T-helper 17 cell (primary cell): ENCODE results near the gene IFRD2. TPM values are rescaled to one million over a fixed set of nuclear protein-coding genes. Genes with fewer than 3 reads are reported as not detected.
"Not testable (repeated sequence)": the region's sequence is repeated elsewhere in the genome, so short reads cannot be mapped to it uniquely, and the experiment has no call there.

Experiments
- ATAC-seq: fragments of 150-1000 bp; cut with Tn5 transposase; 2 replicates; pipeline ENCODE4 v1.10.0; 2021; ENCODE audit warnings: mild to moderate bottlenecking, moderate library complexity
- DNase-seq, 3 donors: peaks; one replicate each; pipeline versions ENCODE4 v3.0.0 to v3.0.0-alpha.2; 2020 to 2021
- H3K9me3 ChIP-seq: one replicate; pipeline ENCODE4 v1.7.0; 2013; ENCODE audit warnings: low read length, mild to moderate bottlenecking; ENCODE audit not compliant: control insufficient read depth, poor library complexity, severe bottlenecking
- H3K27ac Mint-ChIP-seq: one replicate; pipeline ENCODE4 v1.8.0; 2022; ENCODE audit warnings: mild to moderate bottlenecking, moderate library complexity, mixed read lengths
- H3K27me3 Mint-ChIP-seq: one replicate; pipeline ENCODE4 v1.8.0; 2022; ENCODE audit warnings: mixed read lengths
- H3K36me3 Mint-ChIP-seq: one replicate; pipeline ENCODE4 v1.8.0; 2022; ENCODE audit warnings: low read depth, mixed read lengths
- H3K4me1 Mint-ChIP-seq: one replicate; pipeline ENCODE4 v1.8.0; 2022; ENCODE audit warnings: mild to moderate bottlenecking, mixed read lengths
- H3K4me3 Mint-ChIP-seq: one replicate; pipeline ENCODE4 v1.8.0; 2022; ENCODE audit warnings: mild to moderate bottlenecking, moderate library complexity, mixed read lengths
- total RNA-seq, 4 donors: library from RNA in 2 of 4; stranded (reverse) in 2 of 4; gene quantifications; one replicate each; pipeline ENCODE4 v1.2.3 and lab custom pipeline; 2022 to 2026

Gene IFRD2
- total RNA-seq, 2 donors from 2014 or later: 46.7 to 49.2 TPM

- Mint-ChIP-seq H3K27ac (no peak overlapping the region), H3K27me3 (peaks cover 25% of the 10 kb centered on the region), H3K4me3 (no peak overlapping the region), H3K4me1 (peaks cover 14% of the 10 kb centered on the region), H3K36me3 (peaks cover 5% of the 10 kb centered on the region)
- no peaks in the 10 kb centered on the region for H3K9me3 ChIP-seq
- DNase-seq: no peak
- no peak for ATAC-seq
These were observed 13.9 kb downstream of the IFRD2 start for GRCh38 chr3:50278123-50278879.

DNA sequence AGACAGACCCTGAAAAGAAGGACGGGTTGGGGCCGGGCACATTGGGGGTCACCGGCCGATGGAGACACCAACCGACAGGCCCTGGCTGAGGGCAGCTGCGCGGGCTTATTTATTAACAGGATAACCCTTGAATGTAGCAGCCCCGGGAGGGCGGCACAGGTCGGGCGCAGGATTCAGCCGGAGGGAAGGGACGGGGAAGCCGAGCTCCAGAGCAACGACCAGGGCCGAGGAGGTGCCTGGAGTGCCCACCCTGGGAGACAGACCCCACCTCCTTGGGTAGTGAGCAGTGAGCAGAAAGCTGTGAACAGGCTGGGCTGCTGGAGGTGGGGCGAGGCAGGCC lies 15.5 kb downstream of the IFRD2 start:
- Mint-ChIP-seq H3K27me3 (peaks cover 30% of the 10 kb centered on the region), H3K36me3 (peaks cover 8% of the 10 kb centered on the region), H3K4me3 (no peak overlapping the region), H3K4me1 (peaks cover 19% of the 10 kb centered on the region), H3K27ac (peak overlapping the region; percentile 49)
- no peak for DNase-seq
- no peaks in the 10 kb centered on the region for H3K9me3 ChIP-seq
- no peak for ATAC-seq

DNA sequence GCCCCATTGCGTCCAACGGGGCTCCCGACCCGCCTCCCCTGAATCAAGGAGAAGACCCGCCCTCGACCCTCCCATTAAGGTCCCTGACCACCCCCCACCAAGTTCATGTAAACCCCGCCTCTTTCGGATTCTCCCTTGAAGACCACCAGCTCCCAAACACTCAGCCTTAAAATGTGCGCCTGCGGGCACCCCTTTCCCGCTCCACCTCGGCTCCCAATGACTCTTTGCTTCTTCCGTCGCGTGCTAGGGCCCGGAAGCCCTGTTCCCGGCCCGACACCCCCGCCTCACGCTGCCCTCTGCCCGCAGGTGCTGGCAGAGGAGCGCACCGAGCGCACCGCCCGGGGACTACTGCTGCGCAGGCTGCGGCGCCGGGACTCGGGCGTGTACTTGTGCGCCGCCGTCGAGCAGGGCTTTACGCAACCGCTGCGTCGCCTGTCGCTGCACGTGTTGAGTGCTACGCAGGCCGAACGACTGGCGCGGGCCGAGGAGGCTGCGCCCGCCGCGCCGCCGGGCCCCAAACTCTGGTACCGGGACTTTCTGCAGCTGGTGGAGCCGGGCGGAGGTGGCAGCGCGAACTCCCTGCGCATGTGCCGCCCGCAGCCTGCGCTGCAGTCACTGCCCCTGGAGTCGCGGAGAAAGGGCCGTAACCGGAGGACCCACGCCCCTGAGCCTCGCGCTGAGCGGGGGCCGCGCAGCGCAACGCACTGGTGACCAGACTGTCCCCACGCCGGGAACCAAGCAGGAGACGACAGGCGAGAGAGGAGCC lies 16.1 kb downstream of the IFRD2 start:
- peak; percentile 47 for ATAC-seq
- Mint-ChIP-seq H3K27me3 (peaks cover 30% of the 10 kb centered on the region), H3K4me1 (peaks cover 21% of the 10 kb centered on the region), H3K4me3 (peak overlapping the region; percentile 78), H3K27ac (peak overlapping the region; percentile 49), H3K36me3 (peaks cover 8% of the 10 kb centered on the region)
- DNase-seq: no peak
- H3K9me3 ChIP-seq: no peaks in the 10 kb centered on the region

DNA sequence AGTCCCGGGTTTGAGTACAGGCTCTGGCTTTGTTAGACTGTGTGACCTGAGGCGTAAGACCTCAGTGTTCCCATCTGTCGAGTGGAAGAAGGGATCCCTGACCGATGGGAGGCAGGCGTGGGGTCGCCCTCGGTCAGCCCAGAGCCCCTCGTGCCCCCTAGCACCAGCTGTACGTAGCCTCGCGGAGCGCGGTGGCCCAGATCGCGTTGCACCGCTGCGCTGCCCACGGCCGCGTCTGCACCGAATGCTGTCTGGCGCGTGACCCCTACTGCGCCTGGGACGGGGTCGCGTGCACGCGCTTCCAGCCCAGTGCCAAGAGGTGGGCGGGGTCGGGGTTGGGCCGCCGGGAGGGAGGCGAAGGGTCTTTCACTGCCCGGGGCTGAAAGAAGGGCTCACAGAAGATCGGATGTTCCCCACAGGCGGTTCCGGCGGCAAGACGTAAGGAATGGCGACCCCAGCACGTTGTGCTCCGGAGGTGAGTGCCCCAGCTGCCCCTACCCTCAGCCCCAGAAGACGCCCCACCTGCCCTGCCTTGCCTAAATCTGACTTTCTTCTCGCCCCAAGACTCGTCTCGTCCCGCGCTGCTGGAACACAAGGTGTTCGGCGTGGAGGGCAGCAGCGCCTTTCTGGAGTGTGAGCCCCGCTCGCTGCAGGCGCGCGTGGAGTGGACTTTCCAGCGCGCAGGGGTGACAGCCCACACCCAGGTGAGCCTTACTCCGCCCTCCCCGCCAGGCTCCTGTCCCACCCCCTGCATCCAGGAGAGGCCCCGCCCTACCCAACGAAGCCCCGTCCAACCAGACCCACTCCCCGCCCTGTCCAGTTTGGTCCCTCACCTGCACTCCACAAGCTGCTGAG lies 16.9 kb downstream of the IFRD2 start:
- Mint-ChIP-seq H3K27ac (peak overlapping the region; percentile 90), H3K4me3 (peak overlapping the region; percentile 70), H3K4me1 (peaks cover 21% of the 10 kb centered on the region), H3K36me3 (peaks cover 8% of the 10 kb centered on the region), H3K27me3 (peaks cover 30% of the 10 kb centered on the region)
- DNase-seq: no peak
- H3K9me3 ChIP-seq: no peaks in the 10 kb centered on the region
- no peak for ATAC-seq

- peak; percentile 50 for ATAC-seq
- Mint-ChIP-seq H3K4me3 (peak overlapping the region; percentile 82), H3K27ac (peak overlapping the region; percentile 90), H3K27me3 (peaks cover 30% of the 10 kb centered on the region), H3K4me1 (peaks cover 21% of the 10 kb centered on the region), H3K36me3 (peaks cover 8% of the 10 kb centered on the region)
- DNase-seq: peak; percentile 51 to 60 (median 55)
- no peaks in the 10 kb centered on the region for H3K9me3 ChIP-seq
These were observed 17.7 kb downstream of the IFRD2 start for GRCh38 chr3:50274371-50275104.

DNA sequence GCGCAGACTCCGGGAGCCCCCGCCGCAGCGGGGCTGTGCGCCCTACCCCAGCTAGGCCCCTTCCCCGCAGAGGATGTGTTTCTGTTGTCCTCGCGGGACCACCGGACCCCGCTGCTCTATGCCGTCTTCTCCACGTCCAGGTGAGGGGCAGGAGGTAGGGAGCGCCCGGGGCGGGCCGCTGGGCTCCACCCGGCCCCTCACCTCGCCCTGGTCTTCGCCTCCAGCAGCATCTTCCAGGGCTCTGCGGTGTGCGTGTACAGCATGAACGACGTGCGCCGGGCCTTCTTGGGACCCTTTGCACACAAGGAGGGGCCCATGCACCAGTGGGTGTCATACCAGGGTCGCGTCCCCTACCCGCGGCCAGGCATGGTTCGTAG lies 18.6 kb downstream of the IFRD2 start:
- Mint-ChIP-seq H3K27me3 (peaks cover 30% of the 10 kb centered on the region), H3K27ac (peak overlapping the region; percentile 90), H3K4me1 (peaks cover 21% of the 10 kb centered on the region), H3K36me3 (peaks cover 8% of the 10 kb centered on the region), H3K4me3 (no peak overlapping the region)
- no peaks in the 10 kb centered on the region for H3K9me3 ChIP-seq
- DNase-seq (no peak), ATAC-seq (no peak)

DNA sequence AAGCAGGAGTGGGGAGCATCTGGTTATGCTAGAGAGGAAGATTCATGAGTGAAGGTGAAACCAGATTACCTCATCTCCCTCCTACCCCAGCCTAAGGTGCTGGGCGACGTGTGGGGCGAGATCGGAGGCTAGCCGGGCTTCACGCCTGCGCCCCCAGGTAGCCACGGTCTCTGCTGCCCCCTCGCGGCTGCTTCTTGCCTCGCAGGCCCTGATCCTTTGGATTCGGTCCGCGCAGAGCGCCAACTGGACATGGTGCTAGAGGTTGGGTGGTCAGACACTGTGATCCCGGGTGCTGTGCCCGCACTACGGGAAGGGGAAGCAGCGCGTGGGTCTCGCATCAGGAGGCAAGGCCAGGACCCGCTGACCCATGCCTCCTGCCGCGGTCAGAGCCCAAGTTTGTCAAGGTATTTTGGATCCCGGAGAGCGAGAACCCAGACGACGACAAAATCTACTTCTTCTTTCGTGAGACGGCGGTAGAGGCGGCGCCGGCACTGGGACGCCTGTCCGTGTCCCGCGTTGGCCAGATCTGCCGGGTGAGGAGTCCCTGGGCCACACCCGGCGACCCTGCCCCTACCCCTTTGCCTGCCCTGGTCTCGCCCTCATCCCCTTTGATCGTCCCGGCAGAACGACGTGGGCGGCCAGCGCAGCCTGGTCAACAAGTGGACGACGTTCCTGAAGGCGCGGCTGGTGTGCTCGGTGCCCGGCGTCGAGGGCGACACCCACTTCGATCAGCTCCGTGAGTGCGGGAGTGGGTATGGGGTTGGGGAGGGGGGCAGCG lies 19.1 kb downstream of the IFRD2 start:
- Mint-ChIP-seq H3K4me3 (peak overlapping the region; percentile 84), H3K36me3 (peaks cover 8% of the 10 kb centered on the region), H3K4me1 (peaks cover 21% of the 10 kb centered on the region), H3K27me3 (peaks cover 30% of the 10 kb centered on the region), H3K27ac (peak overlapping the region; percentile 73)
- DNase-seq (peak; percentile 74 to 85 (median 81)), ATAC-seq (peak; percentile 88)
- H3K9me3 ChIP-seq: no peaks in the 10 kb centered on the region

GRCh38 chr3:50272538-50272910 lies 19.7 kb downstream of the IFRD2 start:
- not testable (repeated sequence) for ATAC-seq, H3K4me3 Mint-ChIP-seq
- H3K27ac Mint-ChIP-seq: peak overlapping the region; percentile 73

DNA sequence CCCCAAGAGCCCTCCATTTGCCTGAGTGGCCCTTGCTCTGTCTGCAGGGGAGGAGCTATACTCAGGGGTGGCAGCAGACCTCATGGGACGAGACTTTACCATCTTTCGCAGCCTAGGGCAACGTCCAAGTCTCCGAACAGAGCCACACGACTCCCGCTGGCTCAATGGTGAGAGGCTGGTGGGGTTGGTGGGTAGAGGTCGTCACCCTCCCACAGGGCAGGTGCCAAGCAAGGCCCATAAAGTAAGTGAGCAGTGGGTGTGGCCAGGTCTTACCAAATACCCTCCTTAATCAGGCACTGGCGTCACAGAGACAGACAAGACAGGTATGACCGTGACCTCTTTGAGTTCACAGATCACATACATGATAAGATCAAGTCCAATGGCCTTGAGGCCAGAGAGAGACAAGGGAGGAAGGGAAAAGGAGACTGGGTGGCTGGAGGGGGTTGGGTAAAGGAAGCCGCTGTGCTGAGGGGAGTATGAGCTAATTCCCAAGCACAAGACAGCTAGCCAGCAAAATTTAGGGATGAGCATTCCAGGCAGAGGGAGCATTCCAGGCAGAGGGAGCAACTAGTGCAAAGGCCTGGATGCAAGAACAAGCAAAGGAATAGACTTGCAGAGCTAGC lies 20.8 kb downstream of the IFRD2 start:
- Mint-ChIP-seq H3K4me3 (peak overlapping the region; percentile 66), H3K27ac (no peak overlapping the region), H3K27me3 (peaks cover 29% of the 10 kb centered on the region), H3K36me3 (peaks cover 8% of the 10 kb centered on the region), H3K4me1 (peaks cover 21% of the 10 kb centered on the region)
- no peaks in the 10 kb centered on the region for H3K9me3 ChIP-seq
- DNase-seq (no peak), ATAC-seq (no peak)

More at GRCh38 chr3:50272538-50272910, 19.7 kb downstream of the IFRD2 start:
- DNase-seq, H3K9me3 ChIP-seq, H3K36me3 Mint-ChIP-seq: not testable (repeated sequence)
- peaks cover 30% of the 10 kb centered on the region for H3K27me3 Mint-ChIP-seq
- H3K4me1 Mint-ChIP-seq: peaks cover 21% of the 10 kb centered on the region

GRCh38 chr3:50270422-50271224 lies 21.6 kb downstream of the IFRD2 start:
- Mint-ChIP-seq H3K36me3 (peaks cover 8% of the 10 kb centered on the region), H3K4me3 (no peak overlapping the region), H3K4me1 (peaks cover 15% of the 10 kb centered on the region), H3K27me3 (peaks cover 21% of the 10 kb centered on the region), H3K27ac (no peak overlapping the region)
- ATAC-seq (no peak), DNase-seq (no peak)
- H3K9me3 ChIP-seq: no peaks in the 10 kb centered on the region

- Mint-ChIP-seq H3K27me3 (peaks cover 16% of the 10 kb centered on the region), H3K36me3 (peaks cover 8% of the 10 kb centered on the region), H3K4me3 (no peak overlapping the region), H3K27ac (no peak overlapping the region), H3K4me1 (peaks cover 13% of the 10 kb centered on the region)
- ATAC-seq (no peak), DNase-seq (no peak)
- H3K9me3 ChIP-seq: no peaks in the 10 kb centered on the region
These were observed 22.2 kb downstream of the IFRD2 start for GRCh38 chr3:50269977-50270413.
